GM13977 (cell line): ENCODE measurements around the gene CAMTA1.

ENCODE experiments used
- DNase-seq: peaks from one replicate; pipeline ENCODE4 v3.0.0; 2012; ENCODE audit warnings: low spot score
- CTCF ChIP-seq: IDR thresholded peaks from 2 replicates; pipeline ENCODE4 v1.5.1; 2012; ENCODE audit warnings: mild to moderate bottlenecking, control low read depth; ENCODE audit not compliant: insufficient read depth; ENCODE audit errors: extremely low read depth, missing control alignments
- in situ Hi-C: fragments of 300-500 bp; cut with MboI; formaldehyde crosslinking; loops from one replicate; pipeline ENCODE4 v1.12.0; 2022; ENCODE audit warnings: low sequenced_read_pairs, low pct_unique_long_range_greater_than_20kb, mixed read lengths, inconsistent platforms; ENCODE audit not compliant: unreplicated experiment

The CAMTA1 gene

GRCh38 chr1:6770751-6771440 is 14.4 kb upstream of the CAMTA1 start:
- in situ Hi-C loops: no loop called here
- DNase-seq: no peak
- no peak for TF ChIP-seq CTCF

- in situ Hi-C loops: no loop called here
- TF ChIP-seq CTCF: no peak
- no peak for DNase-seq
These were observed 13.8 kb upstream of the CAMTA1 start for GRCh38 chr1:6771441-6771769.

- in situ Hi-C loops: no loop called here
- no peak for TF ChIP-seq CTCF
- DNase-seq: no peak
These were observed 10.9 kb upstream of the CAMTA1 start for GRCh38 chr1:6774381-6774780.

GRCh38 chr1:6775261-6776043 is 9.8 kb upstream of the CAMTA1 start:
- TF ChIP-seq CTCF: no peak
- no peak for DNase-seq
- in situ Hi-C loops: no loop called here

- no peak for TF ChIP-seq CTCF
- no peak for DNase-seq
- in situ Hi-C loops: no loop called here
These were observed 8.9 kb upstream of the CAMTA1 start for GRCh38 chr1:6776389-6776788.

- in situ Hi-C loops: no loop called here
- TF ChIP-seq CTCF: no peak
- DNase-seq: no peak
These were observed 8.4 kb upstream of the CAMTA1 start for GRCh38 chr1:6776895-6777294.
